Islet precursor cell (in vitro differentiated cells): Measurements from ENCODE around the gene OBSCN.
A peak's percentile ranks its signal among the peaks of the same experiment; 100 is the strongest.

ENCODE experiments used
- DNase-seq: peaks from one replicate; pipeline ENCODE4 v3.0.0-alpha.2; 2018

The OBSCN gene

DNA sequence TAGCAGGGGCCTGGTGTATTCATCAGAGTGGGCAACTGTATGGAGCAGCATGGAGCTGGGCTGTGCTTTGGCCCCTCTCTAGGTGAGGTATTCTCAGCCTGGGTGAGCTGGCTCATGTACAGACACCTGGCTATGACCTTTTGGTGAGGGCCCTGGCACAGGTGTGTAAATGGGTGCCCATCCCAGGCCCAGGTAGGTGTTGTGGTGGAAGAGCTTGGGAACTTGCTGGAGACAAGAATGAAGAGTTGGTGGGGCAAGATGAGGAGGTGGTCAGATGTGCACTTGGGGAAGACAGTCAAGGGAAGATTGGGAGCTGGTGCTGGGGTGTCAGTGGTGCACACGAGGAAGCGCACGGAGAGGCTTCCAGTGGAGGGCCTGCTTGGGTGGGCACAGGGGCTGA lies 103.2 kb downstream of the OBSCN start:
- no peak for DNase-seq

DNA sequence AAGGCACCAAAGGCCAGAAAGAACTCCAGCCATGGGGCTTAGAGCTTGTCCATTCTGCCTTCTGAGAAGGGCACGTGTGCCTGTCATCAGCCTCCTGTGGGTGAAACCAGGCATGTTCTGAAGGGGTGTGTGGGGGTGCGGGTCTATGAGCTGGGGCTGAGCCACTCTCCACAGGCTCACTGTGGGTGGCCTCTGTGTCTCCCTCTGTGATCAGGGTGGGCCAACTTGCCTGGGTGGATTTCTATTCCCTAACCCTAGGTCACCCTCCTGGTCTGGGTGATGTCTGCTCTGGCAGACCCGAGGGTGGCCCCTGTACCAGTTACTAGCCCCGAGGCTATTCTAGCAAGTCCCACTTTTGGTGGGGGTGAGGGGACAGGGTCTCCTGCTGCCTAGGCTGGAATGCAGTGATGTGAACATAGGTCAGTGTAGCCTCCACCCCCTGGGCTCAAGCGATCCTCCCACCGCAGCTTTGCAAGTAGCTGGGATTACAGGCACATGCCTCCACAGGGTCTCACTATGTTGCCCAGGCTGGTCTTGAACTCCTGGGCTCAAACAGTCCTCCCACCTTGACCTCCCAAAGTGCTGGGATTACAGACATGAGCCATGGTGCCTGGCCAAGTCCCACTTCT lies 104.4 kb downstream of the OBSCN start:
- no peak for DNase-seq

DNA sequence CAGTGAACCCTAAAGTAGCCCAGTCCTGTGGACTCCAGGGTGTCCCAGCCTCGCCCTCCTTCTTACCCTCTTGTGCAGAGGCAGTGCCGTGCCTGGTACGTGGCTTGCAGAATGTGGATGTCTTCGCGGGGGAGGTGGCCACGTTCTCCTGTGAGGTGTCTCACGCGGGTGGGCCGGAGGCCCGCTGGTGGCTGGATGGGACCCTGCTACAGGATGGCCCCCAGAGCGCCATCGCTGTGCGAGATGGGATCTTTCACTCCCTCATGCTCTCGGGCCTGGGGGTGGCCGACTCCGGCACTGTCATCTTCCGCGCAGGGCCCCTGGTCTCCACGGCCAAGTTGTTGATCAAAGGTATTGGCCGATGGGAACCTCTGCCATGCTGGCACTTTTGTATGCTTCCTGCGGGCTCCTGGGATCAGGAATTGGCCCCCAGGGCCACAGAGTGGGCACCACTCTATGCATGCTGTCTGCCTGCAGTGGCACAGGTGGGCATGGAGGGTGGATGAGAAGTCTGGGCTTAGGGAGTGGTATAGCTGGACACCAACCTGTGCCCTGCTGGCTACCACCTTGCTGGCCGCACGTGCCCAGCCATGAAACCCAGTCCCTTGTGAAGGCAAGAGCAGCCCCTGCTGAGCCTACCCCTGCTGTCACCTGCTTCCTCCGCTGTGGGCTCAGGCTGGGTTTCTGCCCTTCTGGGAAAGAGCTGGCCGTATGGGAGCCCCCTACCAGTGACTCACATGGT lies 105.9 kb downstream of the OBSCN start:
- DNase-seq = peak; percentile 40

DNA sequence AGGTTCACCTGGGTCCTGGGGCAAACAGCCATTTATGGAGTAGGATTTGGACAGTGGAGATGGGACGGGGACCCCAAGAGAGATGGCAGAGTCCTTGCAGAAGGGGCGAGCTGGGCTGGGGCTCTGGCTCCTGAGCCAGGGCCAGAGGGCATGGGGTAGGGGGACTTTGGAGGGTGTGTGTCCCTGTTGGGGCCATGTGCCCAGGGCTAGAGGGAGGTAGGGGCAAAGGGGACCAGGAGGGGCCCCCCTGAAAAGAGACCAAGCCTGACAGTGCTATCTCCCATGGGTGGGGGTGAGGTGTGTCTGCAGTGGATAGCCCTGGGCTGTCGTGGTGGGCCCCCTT lies 106.4 kb downstream of the OBSCN start:
- DNase-seq = peak; percentile 34

GRCh38 chr1:228314658-228315483 lies 107.0 kb downstream of the OBSCN start:
- peak; percentile 47 for DNase-seq

DNA sequence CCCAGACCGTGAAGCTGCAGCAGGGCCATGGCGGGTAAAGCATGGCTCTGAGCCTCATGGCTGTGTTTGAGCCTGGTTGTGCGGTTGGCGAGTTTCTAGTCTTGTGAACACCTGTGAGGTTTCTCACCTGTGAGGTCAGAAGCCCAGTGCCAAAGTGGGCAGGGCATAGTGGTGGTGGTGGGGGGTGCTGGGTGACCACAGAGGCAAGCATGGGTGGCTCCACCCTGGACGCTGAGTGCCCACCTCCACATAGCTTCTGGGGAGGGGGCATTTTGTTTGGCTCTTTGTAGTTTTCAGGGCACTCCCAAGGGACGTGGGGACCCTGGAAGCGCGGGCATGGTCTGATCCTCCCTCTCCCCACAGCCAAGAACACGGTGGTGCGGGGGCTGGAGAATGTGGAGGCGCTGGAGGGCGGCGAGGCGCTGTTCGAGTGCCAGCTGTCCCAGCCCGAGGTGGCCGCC lies 107.7 kb downstream of the OBSCN start:
- no peak for DNase-seq

DNA sequence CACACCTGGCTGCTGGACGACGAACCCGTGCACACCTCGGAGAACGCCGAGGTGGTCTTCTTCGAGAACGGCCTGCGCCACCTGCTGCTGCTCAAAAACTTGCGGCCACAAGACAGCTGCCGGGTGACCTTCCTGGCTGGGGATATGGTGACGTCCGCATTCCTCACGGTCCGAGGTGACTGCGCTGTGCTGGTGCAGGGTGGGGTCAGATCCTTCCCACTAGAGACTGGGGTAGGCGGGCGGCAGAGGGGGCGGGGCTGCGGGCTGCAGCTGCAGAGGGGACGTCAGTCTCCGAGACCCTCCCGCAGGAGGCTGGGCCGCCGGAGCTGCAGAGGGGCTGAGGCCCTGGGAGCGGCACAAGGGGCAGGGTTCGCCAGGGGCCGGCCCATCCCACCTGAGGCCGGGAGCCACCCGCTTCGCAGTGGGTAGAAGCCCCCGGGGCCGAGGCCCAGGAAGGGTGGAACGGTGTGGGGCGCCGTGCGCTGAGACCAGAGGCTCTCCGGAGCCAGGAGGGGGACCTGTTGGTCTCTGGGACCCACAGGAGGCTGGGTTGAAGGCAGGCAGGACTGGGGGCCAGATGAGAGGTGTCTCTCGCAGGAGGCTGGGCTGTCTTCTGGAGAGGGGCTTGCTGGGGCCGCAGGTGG lies 108.2 kb downstream of the OBSCN start:
- DNase-seq = peak; percentile 88

- DNase-seq = peak; percentile 50
Measured at GRCh38 chr1:228316589-228317387, 108.9 kb downstream of the OBSCN start.

- no peak for DNase-seq
Measured at GRCh38 chr1:228317411-228317828, 109.6 kb downstream of the OBSCN start.

- DNase-seq = no peak
Measured at GRCh38 chr1:228317891-228318810, 110.3 kb downstream of the OBSCN start.

DNA sequence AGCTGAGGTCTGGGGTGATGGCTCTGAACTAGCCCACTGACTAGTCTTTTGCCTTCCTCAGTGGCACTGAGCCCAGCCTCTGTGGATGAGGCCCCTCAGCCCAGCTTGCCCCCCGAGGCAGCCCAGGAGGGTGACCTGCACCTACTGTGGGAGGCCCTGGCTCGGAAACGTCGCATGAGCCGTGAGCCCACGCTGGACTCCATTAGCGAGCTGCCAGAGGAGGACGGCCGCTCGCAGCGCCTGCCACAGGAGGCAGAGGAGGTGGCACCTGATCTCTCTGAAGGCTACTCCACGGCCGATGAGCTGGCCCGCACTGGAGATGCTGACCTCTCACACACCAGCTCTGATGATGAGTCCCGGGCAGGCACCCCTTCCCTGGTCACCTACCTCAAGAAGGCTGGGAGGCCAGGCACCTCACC lies 111.0 kb downstream of the OBSCN start:
- peak; percentile 45 for DNase-seq

DNA sequence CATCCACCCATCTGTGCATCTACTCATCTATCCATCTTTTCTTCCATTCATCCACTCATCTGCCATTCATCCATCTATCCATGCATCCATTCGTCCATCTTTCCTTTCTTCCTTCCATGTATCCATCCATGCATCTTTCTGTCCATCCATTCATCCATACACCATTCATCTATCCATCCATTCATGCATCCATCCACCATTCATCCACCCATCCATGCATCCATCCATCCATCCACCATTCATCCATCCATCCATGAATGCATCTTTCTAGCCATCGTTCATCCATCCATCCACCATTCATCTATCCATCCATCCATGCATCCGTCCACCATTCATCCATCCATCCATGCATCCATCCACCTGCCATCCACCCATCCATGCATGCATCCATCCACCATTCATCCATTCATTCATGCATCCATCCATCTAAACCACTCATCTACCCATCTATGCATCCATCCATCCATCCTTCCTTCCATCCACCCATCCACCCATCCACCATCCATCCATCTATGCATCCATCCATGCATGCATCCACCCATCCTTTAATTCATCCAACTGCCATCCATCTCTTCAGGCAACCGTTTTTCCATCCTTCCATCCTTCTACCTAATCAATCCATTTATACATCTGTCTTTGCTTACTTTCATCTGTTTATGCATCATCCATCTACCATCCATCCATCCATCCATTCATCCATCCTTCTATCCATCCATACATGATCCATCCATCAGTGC lies 111.7 kb downstream of the OBSCN start:
- no peak for DNase-seq

DNA sequence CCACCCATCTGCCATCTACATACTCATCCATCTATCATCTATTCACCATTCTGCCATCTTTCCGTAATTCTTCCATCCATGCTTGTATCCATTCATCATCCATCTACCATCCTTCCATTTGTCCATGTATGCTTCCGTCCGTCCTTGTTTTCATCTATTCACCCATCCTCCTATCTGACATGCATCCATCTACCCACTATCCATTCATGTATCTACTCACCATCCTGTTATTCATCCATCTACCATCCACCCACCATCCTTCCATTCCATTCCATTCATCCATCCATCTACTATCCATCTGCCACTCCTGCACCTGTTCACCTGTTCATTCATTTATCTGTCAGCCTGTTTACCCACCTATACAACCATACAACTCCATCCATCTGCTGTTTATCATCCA lies 112.5 kb downstream of the OBSCN start:
- no peak for DNase-seq

- no peak for DNase-seq
Measured at GRCh38 chr1:228321435-228321834, 113.6 kb downstream of the OBSCN start.

- no peak for DNase-seq
Measured at GRCh38 chr1:228321895-228322294, 114.1 kb downstream of the OBSCN start.

- peak; percentile 36 for DNase-seq
Measured at GRCh38 chr1:228323401-228323800, 115.6 kb downstream of the OBSCN start.

GRCh38 chr1:228325267-228325666 lies 117.4 kb downstream of the OBSCN start:
- no peak for DNase-seq

DNA sequence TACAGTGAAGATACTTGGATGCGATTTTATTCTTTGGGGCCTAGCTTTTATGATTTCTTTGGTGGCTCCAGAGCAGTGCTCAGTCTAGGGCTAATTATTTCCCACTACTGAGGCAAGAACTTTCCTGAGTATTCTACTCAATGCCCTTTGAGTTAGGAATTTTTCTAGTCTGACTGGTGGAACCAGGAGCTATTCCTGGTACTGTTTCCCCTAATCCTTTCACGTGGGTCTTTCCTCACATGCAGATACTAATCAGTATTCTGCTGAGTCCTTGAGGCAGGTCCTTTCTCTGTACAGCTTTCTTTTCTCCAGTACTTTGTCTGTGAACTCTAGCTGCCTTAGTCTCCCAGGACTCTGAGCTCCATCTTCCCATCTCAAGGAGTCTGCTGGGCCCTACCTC lies 122.0 kb downstream of the OBSCN start:
- peak; percentile 22 for DNase-seq

DNA sequence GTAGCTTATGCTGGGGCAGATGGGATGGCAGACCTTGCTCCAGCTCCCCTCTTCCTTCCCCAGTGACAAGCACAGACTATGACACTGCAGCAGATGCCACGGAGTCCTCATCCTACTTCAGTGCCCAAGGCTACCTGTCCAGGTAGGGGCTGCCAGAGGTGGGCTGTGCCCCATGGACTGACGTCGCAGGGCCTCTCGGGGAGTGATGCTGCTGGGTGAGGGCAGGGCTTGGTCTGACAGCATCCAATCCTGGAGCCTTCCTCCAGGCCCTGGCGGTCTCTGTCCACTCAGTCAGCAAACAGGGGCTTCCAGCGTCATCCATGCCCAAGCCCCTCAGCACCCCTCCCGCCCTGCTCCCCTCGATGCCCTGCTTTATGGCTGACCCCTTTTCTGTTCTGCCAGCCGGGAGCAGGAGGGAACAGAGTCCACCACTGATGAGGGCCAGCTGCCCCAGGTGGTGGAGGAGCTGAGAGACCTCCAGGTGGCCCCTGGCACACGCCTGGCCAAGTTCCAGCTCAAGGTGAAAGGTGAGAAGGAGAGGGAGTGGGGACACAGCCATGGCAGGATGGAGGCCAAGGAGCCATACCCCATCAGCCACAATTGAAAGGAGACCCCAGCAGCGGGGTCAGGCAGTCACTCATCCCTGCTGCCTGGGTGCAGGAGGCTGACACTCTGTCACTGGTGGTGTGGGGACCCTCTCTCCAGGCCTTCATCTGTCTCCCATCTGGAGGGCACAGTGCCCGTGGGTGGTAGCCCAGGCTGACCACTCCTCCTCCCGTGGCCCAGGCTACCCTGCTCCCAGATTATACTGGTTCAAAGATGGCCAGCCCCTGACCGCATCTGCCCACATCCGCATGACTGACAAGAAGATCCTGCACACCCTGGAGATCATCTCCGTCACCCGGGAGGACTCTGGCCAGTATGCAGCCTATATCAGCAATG lies 125.2 kb downstream of the OBSCN start:
- DNase-seq = peak; percentile 38
